ENCODE measurements around the gene MRPL32. TPM values are rescaled to one million over a fixed set of nuclear protein-coding genes. Genes with fewer than 3 reads are reported as not detected.
A peak's percentile ranks its signal among the peaks of the same experiment; 100 is the strongest.

MRPL32 gene
- total and polyA plus RNA-seq, 4 experiments from 2014 or later: 42.5 to 53.3 (median 48.8) TPM

DNA sequence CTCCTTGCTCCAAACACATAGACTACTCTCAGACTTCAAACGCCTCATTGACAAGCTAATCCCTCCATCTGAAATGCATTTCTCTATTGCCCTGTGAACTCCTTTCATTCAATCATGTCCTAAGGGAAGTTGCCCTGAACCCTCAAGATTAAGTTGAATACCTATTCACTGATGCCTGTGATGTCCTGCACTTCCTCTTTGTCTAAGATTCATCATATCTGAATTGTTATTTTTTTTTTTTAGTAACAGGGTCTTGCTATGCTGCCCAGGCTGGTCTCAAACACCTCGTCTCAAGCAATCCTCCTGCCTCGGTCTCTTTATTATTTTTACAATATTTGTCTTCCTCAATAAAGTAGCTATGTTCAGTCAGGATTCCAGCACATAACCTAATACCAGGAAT is 3.4 kb upstream of the MRPL32 start:
- DNase-seq: no peak
- ChIA-PET CTCF (ENCODE audit: partially characterized antibody) (interaction anchor here (1.8 to 5.7 kb wide), 3 partner anchors 13 to 909 kb away, joined by 4 to 59 read pairs (median 11); partner anchors contain the start of gene C7orf25), POLR2A (ENCODE audit: partially characterized antibody) (no interaction called here)
- peaks cover 46% of the 10 kb centered on the region for H3K4me1 ChIP-seq (ENCODE audit: insufficient read depth, low read length)
- peaks cover 11% of the 10 kb centered on the region for H3K36me3 ChIP-seq (ENCODE audit: insufficient read depth, low read length)
- no peaks in the 10 kb centered on the region for H3K9me3 Mint-ChIP-seq
- H3K4me3 Mint-ChIP-seq: peak overlapping the region in 4 of 8 donors; percentile 3 to 71 (median 41)
- peaks cover 38 to 85% (median 52%) of the 10 kb centered on the region in 4 donors for H3K4me1 Mint-ChIP-seq
- H3K27ac ChIP-seq (ENCODE audit: low read depth, low read length): no peak overlapping the region
- intact Hi-C loops (cut with micrococcal nuclease): no loop called here
- H3K27me3 ChIP-seq (ENCODE audit: insufficient read depth, low read length): no peaks in the 10 kb centered on the region
- peaks cover 14 to 47% of the 10 kb centered on the region in 2 donors for H3K36me3 Mint-ChIP-seq
- H3K4me3 ChIP-seq (ENCODE audit: low read length in 2 of 2): no peak overlapping the region
- H3K27ac Mint-ChIP-seq: peak overlapping the region in 6 of 7 donors; percentile 9 to 82 (median 21)
- H3K27me3 Mint-ChIP-seq: no peaks in the 10 kb centered on the region
- H3K9me3 ChIP-seq (ENCODE audit: control insufficient read depth in 1 of 2, low read length in 2 of 2): no peaks in the 10 kb centered on the region

GRCh38 chr7:42929449-42929848 is 2.7 kb upstream of the MRPL32 start:
- Histone ChIP-seq H3K36me3 (ENCODE audit: insufficient read depth, low read length) (peaks cover 9% of the 10 kb centered on the region), H3K9me3 (ENCODE audit: control insufficient read depth in 1 of 2, low read length in 2 of 2) (no peaks in the 10 kb centered on the region), H3K4me3 (ENCODE audit: low read length in 2 of 2) (no peak overlapping the region), H3K4me1 (ENCODE audit: insufficient read depth, low read length) (peaks cover 50% of the 10 kb centered on the region), H3K27me3 (ENCODE audit: insufficient read depth, low read length) (no peaks in the 10 kb centered on the region), H3K27ac (ENCODE audit: low read depth, low read length) (peak overlapping the region; percentile 7)
- intact Hi-C loops (cut with micrococcal nuclease): no loop called here
- POLR2A ChIA-PET (ENCODE audit: partially characterized antibody): interaction anchor here (1.5 kb wide), 1 partner anchor 13 kb away, joined by 3 read pairs; no protein-coding TSS in a partner anchor
- DNase-seq: no peak
- CTCF ChIA-PET (ENCODE audit: partially characterized antibody): interaction anchor here (1.8 to 5.7 kb wide), 3 partner anchors 13 to 909 kb away, joined by 4 to 59 read pairs (median 11); partner anchors contain the start of gene C7orf25
- Mint-ChIP-seq H3K4me1 (peaks cover 40 to 91% (median 57%) of the 10 kb centered on the region in 4 donors), H3K9me3 (no peaks in the 10 kb centered on the region), H3K27me3 (no peaks in the 10 kb centered on the region), H3K36me3 (peaks cover 12 to 44% of the 10 kb centered on the region in 2 donors), H3K4me3 (peak overlapping the region in 6 of 8 donors; percentile 3 to 60 (median 32)), H3K27ac (peak overlapping the region; percentile 18 to 88 (median 51))

DNA sequence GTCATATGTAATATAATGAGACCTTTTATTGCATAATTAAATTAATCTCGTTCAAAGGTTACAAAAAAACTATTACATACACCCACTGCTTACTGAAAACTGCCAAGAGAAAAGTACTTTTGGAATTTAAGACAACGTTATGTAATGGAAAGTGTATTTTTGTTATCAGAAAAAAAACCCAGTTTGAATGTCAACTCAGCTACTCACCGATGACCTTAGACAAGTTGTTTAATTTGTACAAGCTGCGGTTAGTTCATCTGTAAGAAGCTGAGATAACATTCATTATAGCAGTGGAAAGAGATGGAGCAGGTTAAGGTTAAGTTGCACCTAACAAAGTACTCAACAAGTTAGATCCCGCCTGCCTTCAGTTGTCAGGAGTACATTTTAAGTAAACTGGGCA is 1.3 kb upstream of the MRPL32 start:
- intact Hi-C loops (cut with micrococcal nuclease): loop anchor here (5.0 kb wide), 1 partner anchor 796 kb away; the partner anchor contains the start of gene COA1
- H3K4me1 Mint-ChIP-seq: peaks cover 44 to 90% (median 56%) of the 10 kb centered on the region in 4 donors
- H3K27ac ChIP-seq (ENCODE audit: low read depth, low read length): peak overlapping the region; percentile 94
- no peak for DNase-seq
- H3K27me3 ChIP-seq (ENCODE audit: insufficient read depth, low read length): no peaks in the 10 kb centered on the region
- ChIA-PET CTCF (ENCODE audit: partially characterized antibody) (interaction anchor here (2.4 to 5.7 kb wide), 3 partner anchors 11 to 652 kb away, joined by 11 to 59 read pairs (median 12); partner anchors contain the start of genes C7orf25 and STK17A), POLR2A (ENCODE audit: partially characterized antibody) (interaction anchor here (1.5 to 6.2 kb wide), 5 partner anchors 9 to 43 kb away, joined by 3 to 70 read pairs (median 13); partner anchors contain the start of gene C7orf25)
- peak overlapping the region; percentile 90 to 100 (median 99) for H3K27ac Mint-ChIP-seq
- peak overlapping the region; percentile 93 to 96 for H3K4me3 ChIP-seq (ENCODE audit: low read length in 2 of 2)
- H3K9me3 ChIP-seq (ENCODE audit: control insufficient read depth in 1 of 2, low read length in 2 of 2): no peaks in the 10 kb centered on the region
- peaks cover 4 to 39% of the 10 kb centered on the region in 2 donors for H3K36me3 Mint-ChIP-seq
- no peaks in the 10 kb centered on the region for H3K9me3 Mint-ChIP-seq
- peaks cover 50% of the 10 kb centered on the region for H3K4me1 ChIP-seq (ENCODE audit: insufficient read depth, low read length)
- H3K27me3 Mint-ChIP-seq: no peaks in the 10 kb centered on the region
- peak overlapping the region; percentile 93 to 100 (median 99) for H3K4me3 Mint-ChIP-seq
- peaks cover 11% of the 10 kb centered on the region for H3K36me3 ChIP-seq (ENCODE audit: insufficient read depth, low read length)

DNA sequence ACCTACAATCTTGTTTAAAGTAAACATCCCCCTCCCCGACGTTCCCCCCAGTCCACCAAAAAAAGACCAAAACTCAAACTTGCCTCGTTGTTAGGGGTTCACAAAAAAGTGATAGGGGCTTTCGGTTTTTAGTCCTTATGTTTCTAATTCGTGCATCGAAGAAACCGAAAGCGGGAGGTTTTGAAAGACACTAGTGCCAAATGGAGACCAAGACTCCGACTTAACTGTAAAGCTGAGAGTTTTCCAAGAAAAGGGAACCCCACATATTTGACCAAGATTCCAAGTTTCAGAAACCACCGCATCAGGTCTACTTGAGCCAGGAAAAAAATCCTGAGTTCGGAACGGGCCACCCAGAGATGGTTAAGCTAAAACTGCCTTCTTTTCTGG is 736 bp upstream of the MRPL32 start:
- Mint-ChIP-seq H3K27me3 (no peaks in the 10 kb centered on the region), H3K4me3 (peak overlapping the region; percentile 93 to 100 (median 99)), H3K36me3 (peaks cover 7 to 41% of the 10 kb centered on the region in 2 donors), H3K9me3 (no peaks in the 10 kb centered on the region), H3K27ac (peak overlapping the region; percentile 90 to 100 (median 99)), H3K4me1 (peaks cover 44 to 91% (median 58%) of the 10 kb centered on the region in 4 donors)
- ChIA-PET CTCF (ENCODE audit: partially characterized antibody) (interaction anchor here (0.9 to 5.7 kb wide), 6 partner anchors 11 to 908 kb away, joined by 3 to 59 read pairs (median 4); partner anchors contain the start of gene STK17A), POLR2A (ENCODE audit: partially characterized antibody) (interaction anchor here (0.7 to 6.2 kb wide), 12 partner anchors 9 to 938 kb away, joined by 3 to 70 read pairs (median 6); partner anchors contain the start of genes C7orf25, COA1, MRPS24 and STK17A)
- Histone ChIP-seq H3K9me3 (ENCODE audit: control insufficient read depth in 1 of 2, low read length in 2 of 2) (no peaks in the 10 kb centered on the region), H3K36me3 (ENCODE audit: insufficient read depth, low read length) (peaks cover 15% of the 10 kb centered on the region), H3K27me3 (ENCODE audit: insufficient read depth, low read length) (no peaks in the 10 kb centered on the region), H3K4me1 (ENCODE audit: insufficient read depth, low read length) (peaks cover 50% of the 10 kb centered on the region), H3K4me3 (ENCODE audit: low read length in 2 of 2) (peak overlapping the region; percentile 93 to 96), H3K27ac (ENCODE audit: low read depth, low read length) (peak overlapping the region; percentile 94)
- DNase-seq: peak in 1 of 5 donors; percentile 54
- intact Hi-C loops (cut with micrococcal nuclease): loop anchor here (5.0 kb wide), 1 partner anchor 796 kb away; the partner anchor contains the start of gene COA1

GRCh38 chr7:42932811-42933591 is 825 bp downstream of the MRPL32 start:
- intact Hi-C loops (cut with micrococcal nuclease): loop anchor here (1.0 to 5.0 kb wide), 5 partner anchors 21 to 906 kb away; partner anchors contain the start of genes C7orf25, COA1 and STK17A
- DNase-seq: no peak

DNA sequence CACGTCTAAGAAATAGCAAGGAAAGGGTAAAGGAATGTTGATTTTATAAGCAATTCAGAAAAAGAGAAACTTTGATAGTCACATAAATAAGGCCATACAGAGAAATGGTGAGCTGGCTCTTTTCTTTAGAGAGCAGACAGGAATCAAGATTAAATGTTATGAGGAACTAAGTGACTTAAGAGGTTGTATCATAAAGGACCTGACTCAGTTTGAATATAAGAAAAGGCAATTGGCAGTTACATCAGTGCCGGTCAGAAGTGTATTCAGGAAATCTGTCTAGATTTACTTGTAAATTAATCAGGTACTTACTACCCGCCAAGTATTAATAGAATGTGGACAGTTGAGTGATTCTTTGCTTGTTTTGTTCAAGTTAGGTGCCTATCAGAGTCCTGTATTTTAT is 2.1 kb downstream of the MRPL32 start:
- Histone ChIP-seq H3K4me1 (ENCODE audit: insufficient read depth, low read length) (peaks cover 34% of the 10 kb centered on the region), H3K27me3 (ENCODE audit: insufficient read depth, low read length) (no peaks in the 10 kb centered on the region), H3K27ac (ENCODE audit: low read depth, low read length) (no peak overlapping the region), H3K9me3 (ENCODE audit: control insufficient read depth in 1 of 2, low read length in 2 of 2) (no peaks in the 10 kb centered on the region), H3K4me3 (ENCODE audit: low read length in 2 of 2) (no peak overlapping the region), H3K36me3 (ENCODE audit: insufficient read depth, low read length) (peaks cover 26% of the 10 kb centered on the region)
- intact Hi-C loops (cut with micrococcal nuclease): loop anchor here (5.0 kb wide), 1 partner anchor 793 kb away; the partner anchor contains the start of gene COA1
- no peaks in the 10 kb centered on the region for H3K27me3 Mint-ChIP-seq
- ChIA-PET CTCF (ENCODE audit: partially characterized antibody) (interaction anchor here (1.4 to 1.7 kb wide), 2 partner anchors 648 to 904 kb away, joined by 4 to 6 read pairs; partner anchors contain the start of gene STK17A), POLR2A (ENCODE audit: partially characterized antibody) (interaction anchor here (6.2 kb wide), 1 partner anchor 22 kb away, joined by 70 read pairs; the partner anchor contains the start of gene C7orf25)
- H3K9me3 Mint-ChIP-seq: no peaks in the 10 kb centered on the region
- no peak for DNase-seq
- peak overlapping the region in 6 of 8 donors; percentile 13 to 100 (median 46) for H3K4me3 Mint-ChIP-seq
- peaks cover 16 to 55% of the 10 kb centered on the region in 2 donors for H3K36me3 Mint-ChIP-seq
- H3K4me1 Mint-ChIP-seq: peaks cover 34 to 63% (median 42%) of the 10 kb centered on the region in 4 donors
- H3K27ac Mint-ChIP-seq: peak overlapping the region in 5 of 7 donors; percentile 37 to 79 (median 52)

More at GRCh38 chr7:42932811-42933591, 825 bp downstream of the MRPL32 start:
- H3K9me3 ChIP-seq (ENCODE audit: control insufficient read depth in 1 of 2, low read length in 2 of 2): no peaks in the 10 kb centered on the region
- Mint-ChIP-seq H3K9me3 (no peaks in the 10 kb centered on the region), H3K27me3 (no peaks in the 10 kb centered on the region), H3K4me1 (peaks cover 44 to 76% (median 53%) of the 10 kb centered on the region in 4 donors), H3K4me3 (peak overlapping the region; percentile 93 to 100 (median 99)), H3K36me3 (peaks cover 12 to 46% of the 10 kb centered on the region in 2 donors), H3K27ac (peak overlapping the region; percentile 90 to 100 (median 99))
- peak overlapping the region; percentile 80 to 93 for H3K4me3 ChIP-seq (ENCODE audit: low read length in 2 of 2)
- H3K27ac ChIP-seq (ENCODE audit: low read depth, low read length): peak overlapping the region; percentile 94
- ChIA-PET POLR2A (ENCODE audit: partially characterized antibody) (interaction anchor here (1.3 to 6.2 kb wide), 8 partner anchors 8 to 904 kb away, joined by 5 to 70 read pairs (median 6); partner anchors contain the start of genes C7orf25, COA1 and STK17A), CTCF (ENCODE audit: partially characterized antibody) (interaction anchor here (1.0 to 5.7 kb wide), 5 partner anchors 9 to 906 kb away, joined by 3 to 59 read pairs (median 5); partner anchors contain the start of gene STK17A)
- H3K36me3 ChIP-seq (ENCODE audit: insufficient read depth, low read length): peaks cover 22% of the 10 kb centered on the region
- H3K4me1 ChIP-seq (ENCODE audit: insufficient read depth, low read length): peaks cover 47% of the 10 kb centered on the region
- H3K27me3 ChIP-seq (ENCODE audit: insufficient read depth, low read length): no peaks in the 10 kb centered on the region

Data from CD4-positive, alpha-beta memory T cell (primary cell).